ENCODE measurements around the gene SLITRK2. TPM values are rescaled to one million over a fixed set of nuclear protein-coding genes. Genes with fewer than 3 reads are reported as not detected.

SLITRK2 gene
- total and polyA plus RNA-seq, 4 experiments from 2014 or later = not detected

DNA sequence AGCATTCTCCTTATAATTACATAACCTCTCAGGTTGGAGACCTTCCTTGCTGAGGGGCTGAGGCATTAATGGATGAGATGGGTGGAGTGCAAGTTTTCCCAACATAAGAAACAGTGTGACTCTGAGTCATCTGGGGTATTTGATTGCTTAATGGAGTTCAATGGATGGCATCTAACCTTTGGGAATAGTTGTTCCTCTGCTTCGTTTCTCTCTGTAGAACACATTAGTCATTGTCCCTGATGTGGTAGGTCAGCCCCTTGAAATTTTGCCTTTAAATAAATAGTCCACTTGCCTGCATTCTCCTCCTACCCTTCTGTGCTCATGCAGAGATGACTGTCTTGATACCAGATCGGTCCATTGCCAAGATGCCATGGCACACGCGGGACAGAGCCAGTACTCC, 38.6 kb downstream of the SLITRK2 start:
- Mint-ChIP-seq H3K27ac (no peak overlapping the region), H3K4me3 (no peak overlapping the region), H3K4me1 (no peaks in the 10 kb centered on the region), H3K36me3 (no peaks in the 10 kb centered on the region), H3K9me3 (peaks cover 0 to 3% (median 2%) of the 10 kb centered on the region in 8 donors), H3K27me3 (no peaks in the 10 kb centered on the region)
- POLR2A ChIA-PET (ENCODE audit: partially characterized antibody) = no interaction called here
- no peaks in the 10 kb centered on the region for H3K9me3 ChIP-seq (ENCODE audit: control insufficient read depth in 1 of 2, low read length in 2 of 2)
- H3K27me3 ChIP-seq (ENCODE audit: insufficient read depth, low read length) = no peaks in the 10 kb centered on the region
- intact Hi-C loops (cut with micrococcal nuclease) = no loop called here
- no peaks in the 10 kb centered on the region for H3K36me3 ChIP-seq (ENCODE audit: insufficient read depth, low read length)
- no peak overlapping the region for H3K27ac ChIP-seq (ENCODE audit: low read depth, low read length)
- no peak for DNase-seq
- CTCF ChIA-PET (ENCODE audit: partially characterized antibody) = no interaction called here
- no peak overlapping the region for H3K4me3 ChIP-seq (ENCODE audit: low read length in 2 of 2)
- H3K4me1 ChIP-seq (ENCODE audit: insufficient read depth, low read length) = no peaks in the 10 kb centered on the region

- CTCF ChIA-PET (ENCODE audit: partially characterized antibody) = no interaction called here
- H3K4me3 Mint-ChIP-seq = no peak overlapping the region
- no peaks in the 10 kb centered on the region for H3K4me1 Mint-ChIP-seq
- intact Hi-C loops (cut with micrococcal nuclease) = no loop called here
- Histone ChIP-seq H3K4me1 (ENCODE audit: insufficient read depth, low read length) (no peaks in the 10 kb centered on the region), H3K27me3 (ENCODE audit: insufficient read depth, low read length) (no peaks in the 10 kb centered on the region), H3K27ac (ENCODE audit: low read depth, low read length) (no peak overlapping the region), H3K4me3 (ENCODE audit: low read length in 2 of 2) (no peak overlapping the region), H3K36me3 (ENCODE audit: insufficient read depth, low read length) (no peaks in the 10 kb centered on the region), H3K9me3 (ENCODE audit: control insufficient read depth in 1 of 2, low read length in 2 of 2) (no peaks in the 10 kb centered on the region)
- H3K27me3 Mint-ChIP-seq = no peaks in the 10 kb centered on the region
- DNase-seq = no peak
- H3K9me3 Mint-ChIP-seq = peaks cover 0 to 2% (median 0%) of the 10 kb centered on the region in 8 donors
- no peak overlapping the region for H3K27ac Mint-ChIP-seq
- POLR2A ChIA-PET (ENCODE audit: partially characterized antibody) = no interaction called here
- no peaks in the 10 kb centered on the region for H3K36me3 Mint-ChIP-seq
Observed at GRCh38 chrX:145861818-145862217, 44.2 kb downstream of the SLITRK2 start.

GRCh38 chrX:145865082-145865481, 47.5 kb downstream of the SLITRK2 start:
- H3K36me3 ChIP-seq (ENCODE audit: insufficient read depth, low read length) = no peaks in the 10 kb centered on the region
- no peak overlapping the region for H3K27ac Mint-ChIP-seq
- no peak overlapping the region for H3K4me3 ChIP-seq (ENCODE audit: low read length in 2 of 2)
- no peaks in the 10 kb centered on the region for H3K27me3 ChIP-seq (ENCODE audit: insufficient read depth, low read length)
- no peaks in the 10 kb centered on the region for H3K4me1 Mint-ChIP-seq
- DNase-seq = no peak
- no peak overlapping the region for H3K27ac ChIP-seq (ENCODE audit: low read depth, low read length)
- H3K9me3 ChIP-seq (ENCODE audit: control insufficient read depth in 1 of 2, low read length in 2 of 2) = no peaks in the 10 kb centered on the region
- ChIA-PET POLR2A (ENCODE audit: partially characterized antibody) (no interaction called here), CTCF (ENCODE audit: partially characterized antibody) (no interaction called here)
- peaks cover 0 to 8% (median under 1%) of the 10 kb centered on the region in 8 donors for H3K9me3 Mint-ChIP-seq
- H3K4me1 ChIP-seq (ENCODE audit: insufficient read depth, low read length) = no peaks in the 10 kb centered on the region
- no peak overlapping the region for H3K4me3 Mint-ChIP-seq
- no peaks in the 10 kb centered on the region for H3K27me3 Mint-ChIP-seq
- no peaks in the 10 kb centered on the region for H3K36me3 Mint-ChIP-seq
- intact Hi-C loops (cut with micrococcal nuclease) = no loop called here
